Fibroblast of gingiva (primary cell): ENCODE results near the gene MTG2.

Experiments used
- DNase-seq: peaks from one replicate; pipeline ENCODE4 v3.0.0-alpha.2; 2011; ENCODE audit warnings: low read depth

The MTG2 gene

DNA sequence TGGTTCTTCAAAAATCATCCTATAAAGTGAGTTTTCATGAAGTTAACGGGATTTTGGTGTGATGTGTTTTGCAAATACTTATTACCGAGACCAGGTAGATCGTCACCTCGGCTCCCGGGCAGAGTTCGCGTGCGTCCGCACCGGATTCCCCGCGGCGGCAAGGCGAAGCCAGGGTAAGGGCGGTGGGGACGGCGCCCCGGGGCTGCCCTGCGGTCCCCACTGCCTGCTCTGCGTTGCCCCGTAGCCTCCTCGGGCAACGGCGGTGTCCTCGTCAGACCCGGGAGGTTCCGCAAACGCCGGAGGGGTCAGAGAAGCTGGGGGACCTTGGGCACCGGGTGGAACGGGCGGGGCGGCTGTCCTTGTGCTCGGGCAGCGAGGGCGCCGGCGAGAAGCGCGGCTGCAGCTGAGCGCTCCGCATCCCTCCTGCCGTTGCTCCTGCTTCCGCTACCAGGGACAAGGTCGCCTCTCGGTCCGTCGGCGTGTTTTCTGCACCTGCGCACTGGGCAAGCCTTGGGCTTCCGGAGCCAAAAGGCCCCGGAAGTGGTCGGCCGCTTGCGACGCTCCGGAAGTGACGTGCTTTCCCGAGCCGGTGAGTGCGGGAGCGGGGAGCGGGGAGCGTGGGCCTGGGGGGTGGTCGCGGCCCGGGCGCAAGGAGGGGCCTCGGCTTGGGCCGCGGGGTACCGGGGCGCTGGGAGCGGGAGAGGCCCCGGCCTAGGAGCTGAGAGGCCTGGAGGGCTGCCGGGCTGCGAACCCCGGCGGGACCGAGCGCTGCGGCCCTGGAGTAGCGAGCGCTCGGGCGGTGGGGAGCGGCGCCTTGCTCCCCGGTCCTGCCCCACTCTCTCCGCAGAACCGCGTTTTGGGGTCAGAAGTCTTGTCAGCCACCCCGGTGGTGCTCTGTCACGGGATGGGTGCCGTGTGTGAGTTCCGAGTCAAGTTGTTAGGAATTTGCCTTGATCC lies at the start of gene MTG2:
Gene MTG2 (plus strand): TSS at position 560 of the 957 bp plus-strand sequence. CDS start 10,393 bp downstream, outside the sequence.
- peak; percentile 93 for DNase-seq

DNA sequence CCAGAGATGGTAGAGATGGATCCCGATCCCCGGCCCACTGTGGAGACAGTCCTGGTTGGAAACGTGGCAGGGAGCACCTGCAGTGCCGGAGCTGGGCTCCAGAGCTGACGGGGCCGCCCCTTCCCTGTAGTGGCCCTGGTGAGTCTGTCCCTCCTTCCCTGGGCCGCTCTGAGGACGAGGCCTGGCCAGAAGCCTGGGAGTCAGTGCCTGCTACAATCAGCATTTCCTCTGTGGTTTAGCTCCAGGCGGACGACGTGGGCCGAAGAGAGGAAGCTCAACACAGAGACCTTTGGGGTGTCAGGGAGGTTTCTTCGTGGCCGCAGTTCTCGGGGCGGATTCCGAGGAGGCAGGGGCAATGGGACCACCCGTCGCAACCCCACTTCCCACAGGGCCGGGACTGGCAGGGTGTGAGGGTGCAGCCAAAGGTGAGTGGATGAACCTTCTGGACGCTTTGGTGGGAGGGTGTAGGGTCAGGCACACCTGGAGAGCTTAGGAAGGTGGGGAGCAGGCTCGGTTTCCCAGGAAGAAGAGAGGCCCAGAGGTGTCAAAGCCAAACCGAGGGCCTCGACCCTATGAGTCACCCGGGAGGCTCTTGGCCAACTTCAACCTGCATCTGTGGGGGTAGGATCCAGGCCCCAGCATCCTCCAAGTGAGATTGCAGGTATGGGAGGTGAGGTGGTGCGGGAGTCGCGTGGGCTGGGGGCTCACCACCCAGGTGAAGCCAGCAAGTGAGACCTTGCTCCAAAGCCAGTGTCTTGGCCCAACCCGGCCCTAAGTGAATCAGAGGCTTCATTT lies 49.6 kb upstream of the MTG2 start:
- DNase-seq = no peak

- DNase-seq = no peak
These were observed 49.0 kb upstream of the MTG2 start for GRCh38 chr20:62133864-62134263.

- DNase-seq = peak; percentile 87
These were observed 48.0 kb upstream of the MTG2 start for GRCh38 chr20:62134735-62135231.

- no peak for DNase-seq
These were observed 47.1 kb upstream of the MTG2 start for GRCh38 chr20:62135573-62136266.

GRCh38 chr20:62136283-62137091 lies 46.3 kb upstream of the MTG2 start:
- peak; percentile 61 for DNase-seq

DNA sequence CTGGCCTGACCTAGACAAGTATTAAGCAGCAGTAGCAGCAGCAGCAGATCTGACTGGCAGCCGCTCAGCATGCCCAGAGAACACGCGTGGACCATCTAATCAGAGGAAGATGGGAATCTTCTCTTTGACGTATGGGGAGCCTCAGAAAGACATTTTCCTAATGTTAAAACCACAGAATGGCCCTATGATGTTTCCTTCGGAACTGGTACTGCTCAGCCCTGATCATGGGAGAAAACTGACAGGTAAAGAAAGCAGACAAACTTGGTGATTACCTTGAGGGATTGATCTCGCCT lies 45.8 kb upstream of the MTG2 start:
- no peak for DNase-seq

DNA sequence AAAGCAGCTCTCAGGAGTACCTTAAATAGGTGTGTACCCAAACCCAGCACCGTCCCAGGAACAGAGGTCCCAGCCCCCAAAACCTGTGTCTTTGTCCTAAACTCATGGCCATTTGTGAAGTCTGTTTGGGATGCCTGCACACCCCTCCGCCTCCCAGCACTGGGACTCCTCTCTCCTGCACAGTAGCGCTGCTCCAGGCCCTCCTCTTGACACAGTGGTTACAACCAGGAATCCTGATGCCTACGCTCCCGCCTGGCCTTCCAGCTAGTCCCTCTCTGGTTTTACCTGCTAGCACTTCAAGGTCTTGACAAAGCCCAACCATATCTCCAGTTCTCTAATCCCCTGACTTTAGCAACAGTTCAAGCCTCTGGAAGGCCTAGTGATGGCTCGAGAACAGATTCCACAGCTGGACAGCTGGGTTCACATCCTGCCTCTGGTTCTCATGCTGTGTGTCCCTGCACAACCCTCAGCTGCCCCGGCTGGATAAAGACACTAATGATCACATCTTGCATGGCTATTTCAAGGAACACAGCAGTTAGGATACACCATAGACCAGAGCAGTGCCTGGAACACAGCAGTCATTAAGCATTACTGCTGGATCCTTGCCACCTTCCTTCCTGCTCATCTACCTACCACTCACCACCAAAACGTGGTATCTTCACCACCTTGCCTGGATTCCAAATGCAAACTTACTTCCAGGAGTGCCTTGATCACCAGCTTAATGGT lies 45.2 kb upstream of the MTG2 start:
- no peak for DNase-seq

- DNase-seq = no peak
These were observed 44.7 kb upstream of the MTG2 start for GRCh38 chr20:62138204-62138543.

DNA sequence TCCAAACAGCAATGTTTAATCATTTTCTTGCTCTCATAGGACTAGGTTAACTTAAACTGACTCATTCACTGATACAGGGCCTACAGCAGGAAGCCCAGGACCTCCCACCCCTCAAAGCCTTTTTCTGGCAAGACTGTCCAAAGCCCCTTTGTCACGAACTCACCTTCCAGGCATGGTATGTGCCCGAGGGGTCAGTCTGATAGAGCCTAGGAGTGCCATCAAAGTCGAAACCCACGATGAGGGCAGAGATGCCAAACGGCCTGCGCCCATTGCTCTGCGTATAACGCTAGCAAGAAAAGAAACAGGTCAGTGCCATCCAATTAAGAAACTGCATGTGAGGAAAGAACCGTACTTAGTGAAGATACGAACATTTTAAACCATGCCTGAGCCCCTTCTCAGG lies 43.9 kb upstream of the MTG2 start:
- no peak for DNase-seq

DNA sequence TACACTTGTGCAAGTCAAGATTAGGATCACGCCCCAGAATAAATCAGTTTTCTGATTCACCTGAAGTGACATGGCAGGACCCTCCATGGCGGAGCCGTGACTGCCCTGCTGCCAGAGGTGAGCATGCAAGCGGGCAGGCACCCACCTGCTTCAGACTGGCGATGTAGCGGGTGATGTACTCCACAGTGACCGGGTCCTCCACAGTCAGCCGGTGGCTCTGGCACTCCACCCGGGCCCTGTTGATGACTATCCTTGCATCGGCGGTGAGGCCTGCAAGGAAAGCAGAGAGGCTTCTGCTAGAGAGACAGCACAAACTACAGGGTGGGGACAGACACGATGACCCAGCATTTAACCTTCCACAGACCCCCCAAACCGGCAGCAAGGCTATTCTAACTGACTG lies 43.2 kb upstream of the MTG2 start:
- DNase-seq = no peak

DNA sequence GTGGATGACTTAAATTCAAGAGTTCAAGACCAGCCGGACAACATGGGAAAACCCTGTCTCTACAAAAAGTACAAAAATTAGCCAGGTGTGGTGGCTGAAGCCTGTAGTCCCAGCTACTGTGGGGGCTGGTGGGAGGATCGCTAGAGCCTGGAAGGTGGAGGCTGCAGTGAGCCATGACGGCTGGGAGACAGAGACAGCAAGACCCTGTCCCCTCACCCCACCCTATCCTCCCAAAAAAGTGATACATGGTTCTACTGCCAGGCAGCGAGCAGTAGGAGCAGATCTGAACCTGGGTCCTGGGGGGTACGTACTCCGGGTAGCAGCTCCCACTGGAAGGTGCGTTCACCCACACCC lies 41.8 kb upstream of the MTG2 start:
- no peak for DNase-seq

- peak; percentile 68 for DNase-seq
These were observed 41.2 kb upstream of the MTG2 start for GRCh38 chr20:62141397-62142251.

GRCh38 chr20:62142252-62143080 lies 40.4 kb upstream of the MTG2 start:
- DNase-seq = no peak

DNA sequence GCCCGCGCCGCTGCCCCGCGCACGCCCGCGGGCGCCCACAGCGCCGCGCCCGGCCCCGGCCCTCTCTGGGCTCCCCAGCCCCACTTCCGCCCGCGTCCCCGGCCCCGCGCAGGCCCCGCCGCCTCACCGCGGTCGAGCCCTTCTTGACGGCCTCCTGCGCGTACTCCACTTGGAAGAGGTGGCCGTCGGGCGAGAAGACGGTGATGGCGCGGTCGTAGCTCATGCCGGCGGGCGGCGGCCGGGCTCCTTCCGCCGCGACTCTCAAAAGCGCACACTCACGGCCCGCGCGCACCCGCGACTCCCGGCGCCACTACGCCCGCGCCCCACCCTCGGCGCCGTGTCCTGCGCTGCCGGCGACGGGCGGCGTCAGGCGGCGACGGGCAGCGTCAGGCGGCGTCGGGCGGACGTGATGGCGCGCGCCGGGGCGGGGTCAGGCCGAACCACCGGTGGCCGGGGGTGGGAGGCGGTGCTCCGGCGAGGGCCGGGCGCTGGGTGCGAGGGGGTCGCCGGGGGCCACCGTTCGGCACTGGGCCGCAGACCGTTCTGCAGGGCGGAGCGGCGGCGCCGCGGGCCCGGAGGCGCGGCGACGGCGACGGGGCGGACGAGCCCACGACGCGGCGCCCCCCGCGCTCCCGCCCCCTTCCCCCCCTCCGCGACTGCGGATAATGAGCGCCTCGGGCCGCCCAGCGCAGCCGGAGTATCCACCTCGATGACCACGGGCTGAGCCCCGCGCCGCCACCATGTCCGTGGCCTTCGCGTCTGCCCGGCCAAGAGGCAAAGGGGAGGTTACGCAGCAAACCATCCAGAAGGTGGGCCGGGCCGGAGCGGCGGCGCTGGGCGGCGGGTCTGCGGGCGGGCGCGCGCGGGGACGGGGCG lies 39.5 kb upstream of the MTG2 start, which contains the start of the genes PSMA7 and SS18L1:
Gene PSMA7 (minus strand): TSS at position 314 of the 876 bp plus-strand sequence. CDS start 91 bp downstream, at position 223.
Gene SS18L1 (plus strand): TSS at position 689 of the 876 bp plus-strand sequence. CDS start 52 bp downstream, at position 741.
- peak; percentile 91 for DNase-seq

GRCh38 chr20:62143957-62144825 lies 38.6 kb upstream of the MTG2 start:
- DNase-seq = peak; percentile 69

GRCh38 chr20:62145688-62146018 lies 37.2 kb upstream of the MTG2 start:
- no peak for DNase-seq
